ENCODE measurements around the gene PTOV1.

GRCh38 chr19:49861107-49861506 lies 10.1 kb downstream of the PTOV1 start:
- TF ChIP-seq ATF2 (CRISPR knock-in tag; IDR thresholded peaks at IDR 0.05; ENCODE audit: borderline replicate concordance, low read depth) = no peak
- TF ChIP-seq ESRRA (CRISPR knock-in tag; IDR thresholded peaks at IDR 0.05; ENCODE audit: borderline replicate concordance) = no peak
- no peak for TF ChIP-seq ATF3 (CRISPR knock-in tag; conservative IDR thresholded peaks at IDR 0.05)
- TF ChIP-seq CBFB (CRISPR knock-in tag; IDR thresholded peaks at IDR 0.05; ENCODE audit: low read depth) = no peak

All from WTC11 (cell line).